HG02943 (cell line): ENCODE data around the gene DNMT3L.
"Not testable (repeated sequence)": the region's sequence is repeated elsewhere in the genome, so short reads cannot be mapped to it uniquely, and the experiment has no call there.

Source experiments
- ATAC-seq: cut with Tn5 transposase; IDR thresholded peaks from one replicate; pipeline ENCODE4 v1.9.1; 2021; ENCODE audit warnings: mild to moderate bottlenecking, low read depth, moderate library complexity; ENCODE audit not compliant: unreplicated experiment

The DNMT3L gene

GRCh38 chr21:44295646-44296045 is 33.9 kb upstream of the DNMT3L start:
- no peak for ATAC-seq

GRCh38 chr21:44295163-44295573 is 33.5 kb upstream of the DNMT3L start:
- no peak for ATAC-seq

GRCh38 chr21:44294391-44295162 is 32.9 kb upstream of the DNMT3L start:
- no peak for ATAC-seq

GRCh38 chr21:44293551-44294231 is 32.0 kb upstream of the DNMT3L start:
- ATAC-seq: no peak

- no peak for ATAC-seq
Measured at GRCh38 chr21:44292812-44293195, 31.1 kb upstream of the DNMT3L start.

GRCh38 chr21:44291936-44292811 is 30.5 kb upstream of the DNMT3L start:
- no peak for ATAC-seq

- ATAC-seq: no peak
Measured at GRCh38 chr21:44291078-44291935, 29.6 kb upstream of the DNMT3L start.

GRCh38 chr21:44290327-44291077 is 28.8 kb upstream of the DNMT3L start:
- ATAC-seq: no peak

- ATAC-seq: no peak
Measured at GRCh38 chr21:44289381-44290010, 27.8 kb upstream of the DNMT3L start.

- ATAC-seq: no peak
Measured at GRCh38 chr21:44288251-44289110, 26.8 kb upstream of the DNMT3L start.

- ATAC-seq: no peak
Measured at GRCh38 chr21:44286716-44287632, 25.3 kb upstream of the DNMT3L start.

- no peak for ATAC-seq
Measured at GRCh38 chr21:44286086-44286715, 24.5 kb upstream of the DNMT3L start.

- ATAC-seq: no peak
Measured at GRCh38 chr21:44285138-44285992, 23.7 kb upstream of the DNMT3L start, which contains the start of gene AIRE. AIRE (plus strand) TSS chr21:44285876; CDS start chr21:44286007, 131 bp downstream.

- no peak for ATAC-seq
Measured at GRCh38 chr21:44283948-44284347, 22.3 kb upstream of the DNMT3L start.

GRCh38 chr21:44283211-44283785 is 21.6 kb upstream of the DNMT3L start:
- not testable (repeated sequence) for ATAC-seq
